ENCODE results near the gene GFRA1.
"Not testable (repeated sequence)": the region's sequence is repeated elsewhere in the genome, so short reads cannot be mapped to it uniquely, and the experiment has no call there.

The GFRA1 gene

DNA sequence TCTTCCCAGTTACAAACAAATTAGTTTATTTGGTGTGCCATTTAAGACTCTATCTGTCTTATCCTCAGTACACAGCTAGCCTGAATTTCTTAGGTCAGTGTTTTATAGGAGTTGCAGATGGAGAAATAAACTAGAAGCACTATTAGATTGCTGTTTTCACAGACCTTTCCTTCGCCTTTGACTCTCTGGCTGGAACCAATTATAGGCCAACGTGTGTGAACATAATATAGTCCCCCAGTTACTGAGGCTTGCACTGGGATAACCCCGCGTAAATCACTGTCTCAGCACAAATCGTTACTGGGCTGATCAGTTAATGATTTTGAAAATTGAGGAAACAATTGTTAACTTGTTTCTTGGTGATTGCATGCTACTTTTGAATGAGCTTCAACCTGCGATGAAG is 233.4 kb downstream of the GFRA1 start:
- DNase-seq (ENCODE audit: low read depth) = no peak
- TF ChIP-seq CTCF (conservative IDR thresholded peaks at IDR 0.05; ENCODE audit: low read depth, low read length) = no peak

GRCh38 chr10:116038259-116038658 is 234.7 kb downstream of the GFRA1 start:
- no peak for TF ChIP-seq CTCF (conservative IDR thresholded peaks at IDR 0.05; ENCODE audit: low read depth, low read length)
- peak; percentile 55 for DNase-seq (ENCODE audit: low read depth)
- no peak overlapping the region for H3K4me3 ChIP-seq (ENCODE audit: low read depth, low read length)

More for the DNA sequence above, 233.4 kb downstream of the GFRA1 start:
- no peak overlapping the region for H3K4me3 ChIP-seq (ENCODE audit: low read depth, low read length)

GRCh38 chr10:116035406-116035805 is 237.6 kb downstream of the GFRA1 start:
- not testable (repeated sequence) for H3K4me3 ChIP-seq (ENCODE audit: low read depth, low read length); DNase-seq (ENCODE audit: low read depth)

DNA sequence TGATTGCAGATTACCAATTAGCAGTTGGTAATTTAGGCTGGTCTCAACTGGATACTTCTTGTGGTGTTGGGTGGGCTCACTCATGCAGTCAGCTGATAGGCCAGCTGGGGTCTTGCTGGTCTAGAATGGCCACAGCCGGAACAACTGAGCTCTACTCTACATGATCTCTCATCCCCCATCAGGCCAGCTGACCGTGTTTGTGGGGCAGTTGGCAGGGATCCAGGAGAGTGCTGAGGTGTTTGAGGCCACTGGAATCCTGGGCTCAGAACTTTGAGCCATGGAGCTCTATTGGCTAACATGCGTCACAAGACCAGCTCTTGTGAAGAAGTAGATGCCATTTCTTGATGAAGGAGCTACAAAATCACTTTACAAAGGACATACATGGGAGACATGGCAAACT is 242.4 kb downstream of the GFRA1 start:
- H3K4me3 ChIP-seq (ENCODE audit: low read depth, low read length) = no peak overlapping the region
- no peak for TF ChIP-seq CTCF (conservative IDR thresholded peaks at IDR 0.05; ENCODE audit: low read depth, low read length)
- no peak for DNase-seq (ENCODE audit: low read depth)

DNA sequence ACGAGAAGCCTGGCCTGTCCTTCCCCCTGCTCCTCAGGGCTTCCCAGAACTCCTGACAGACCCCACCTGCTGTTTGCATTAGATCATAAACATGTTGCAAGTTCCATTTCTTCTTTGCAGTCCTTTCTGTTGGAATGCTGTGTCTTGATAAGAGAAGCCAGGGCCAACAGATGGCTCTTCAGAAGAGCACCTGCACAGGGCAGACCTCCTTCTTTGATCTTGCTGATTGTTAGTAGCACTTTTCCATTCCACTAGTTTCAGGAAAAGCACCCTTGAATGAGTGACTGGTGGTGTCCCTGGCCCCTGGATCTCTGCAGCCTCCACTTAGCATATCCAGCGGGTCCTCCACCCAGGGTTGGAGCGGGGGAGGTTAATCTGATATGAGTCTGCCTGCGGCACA is 243.2 kb downstream of the GFRA1 start:
- no peak overlapping the region for H3K4me3 ChIP-seq (ENCODE audit: low read depth, low read length)
- no peak for TF ChIP-seq CTCF (conservative IDR thresholded peaks at IDR 0.05; ENCODE audit: low read depth, low read length)
- no peak for DNase-seq (ENCODE audit: low read depth)

GRCh38 chr10:116027355-116027754 is 245.7 kb downstream of the GFRA1 start:
- TF ChIP-seq CTCF (conservative IDR thresholded peaks at IDR 0.05; ENCODE audit: low read depth, low read length) = no peak
- no peak overlapping the region for H3K4me3 ChIP-seq (ENCODE audit: low read depth, low read length)
- DNase-seq (ENCODE audit: low read depth) = no peak

GRCh38 chr10:116026725-116027124 is 246.3 kb downstream of the GFRA1 start:
- no peak for DNase-seq (ENCODE audit: low read depth)
- no peak overlapping the region for H3K4me3 ChIP-seq (ENCODE audit: low read depth, low read length)
- TF ChIP-seq CTCF (conservative IDR thresholded peaks at IDR 0.05; ENCODE audit: low read depth, low read length) = no peak

- TF ChIP-seq CTCF (conservative IDR thresholded peaks at IDR 0.05; ENCODE audit: low read depth, low read length) = no peak
- H3K4me3 ChIP-seq (ENCODE audit: low read depth, low read length) = no peak overlapping the region
- DNase-seq (ENCODE audit: low read depth) = no peak
Observed at GRCh38 chr10:116026315-116026714, 246.7 kb downstream of the GFRA1 start.
